Right lobe of liver (tissue), 6 donors: ENCODE results near the gene ACVR1. TPM values are rescaled to one million over a fixed set of nuclear protein-coding genes. Genes with fewer than 3 reads are reported as not detected.
A peak's percentile ranks its signal among the peaks of the same experiment; 100 is the strongest.
"Not testable (repeated sequence)": the region's sequence is repeated elsewhere in the genome, so short reads cannot be mapped to it uniquely, and the experiment has no call there.

ENCODE experiments used
- ATAC-seq, 4 donors: fragments of 200-7000 bp; cut with Tn5 transposase; one replicate each; pipeline ENCODE4 v1.9.1; 2020; ENCODE audit warnings: mild to moderate bottlenecking in 4 of 4, moderate library complexity in 4 of 4
- DNase-seq, 3 donors: peaks; one replicate each; pipeline ENCODE4 v3.0.0-alpha.2; 2020
- H3K27ac ChIP-seq, 3 donors: fragments of 200-600 bp; one replicate each; pipeline ENCODE4 v1.8.0; 2022
- H3K27me3 ChIP-seq, 2 donors: fragments of 200-600 bp; one replicate each; pipeline ENCODE4 v1.8.0; 2022
- H3K36me3 ChIP-seq, 4 donors: fragments of 200-600 bp; sonication (generic) in 1 of 4; one replicate each; pipeline versions ENCODE4 v1.5.1 to v1.8.0; 2017 to 2022; ENCODE audit warnings: control low read depth in 1 of 4
- H3K4me1 ChIP-seq, 4 donors: fragments of 200-600 bp; sonication (generic) in 1 of 4; one replicate each; pipeline versions ENCODE4 v1.5.1 to v1.8.0; 2017 to 2022; ENCODE audit warnings: control low read depth in 1 of 4
- H3K4me3 ChIP-seq, 3 donors: fragments of 200-600 bp; one replicate each; pipeline ENCODE4 v1.8.0; 2022
- H3K9me3 ChIP-seq, 4 donors: fragments of 200-600 bp; sonication (generic) in 1 of 4; one replicate each; pipeline versions ENCODE4 v1.5.1 to v1.8.0; 2017 to 2022; ENCODE audit warnings: control low read depth in 1 of 4
- POLR2A ChIP-seq: fragments of 450-650 bp; IDR thresholded peaks from one replicate; pipeline ENCODE4 v1.6.1; 2017; ENCODE audit warnings: antibody characterized with exemption, mild to moderate bottlenecking
- WGBS: methylation state at CpG from one replicate; pipeline ENCODE4 v1.1.6; 2018; ENCODE audit warnings: low coverage, low lambda C conversion rate; ENCODE audit not compliant: insufficient coverage; ENCODE audit errors: missing lambda C conversion rate; 5-methylcytosine and 5-hydroxymethylcytosine counted together
- intact Hi-C, 2 donors: fragments of 100-400 bp; cut with DNase I; formaldehyde crosslinking; loops; one replicate each; pipeline versions ENCODE4 v1.11.2 to v1.14.1; 2022
- total RNA-seq, 6 experiments: library from RNA; depleted of rRNA in 2 of 6; stranded (reverse); fragments of >200 nt in 2 of 6; fragmentation: NEBNext Ultra II Directional in 3 of 6; extraction: Animal tissue kit (Norgen Biotek cat#: 25700) in 3 of 6; gene quantifications; one replicate each; pipeline versions ENCODE4 v1.1.0 to v1.2.4, GENCODE V29; 2016 to 2023
- TF ChIP-seq, protein P1 (sequence below), 4 donors: fragments of 200-600 bp in 3 of 4; fragments of 450-650 bp in 1 of 4; IDR thresholded peaks; one replicate each; pipeline versions ENCODE4 v1.5.1 to v1.8.0; 2016 to 2022; ENCODE audit warnings: antibody characterized with exemption in 4 of 4, mild to moderate bottlenecking in 2 of 4
- donor health status: DM: no; HTN: yes; CAD: no.
- donor health status: DM: no; HTN: no; CAD: no.
- donor health status: DM: no; HTN: no; CAD: no.
- donor health status: DM: no; HTN: yes; CAD: no.
- donor health status: DM: no; HTN: yes; CAD: no.

The ACVR1 gene
- total RNA-seq, 6 experiments from 2014 or later = 10.9 to 25.1 (median 14.6) TPM

DNA sequence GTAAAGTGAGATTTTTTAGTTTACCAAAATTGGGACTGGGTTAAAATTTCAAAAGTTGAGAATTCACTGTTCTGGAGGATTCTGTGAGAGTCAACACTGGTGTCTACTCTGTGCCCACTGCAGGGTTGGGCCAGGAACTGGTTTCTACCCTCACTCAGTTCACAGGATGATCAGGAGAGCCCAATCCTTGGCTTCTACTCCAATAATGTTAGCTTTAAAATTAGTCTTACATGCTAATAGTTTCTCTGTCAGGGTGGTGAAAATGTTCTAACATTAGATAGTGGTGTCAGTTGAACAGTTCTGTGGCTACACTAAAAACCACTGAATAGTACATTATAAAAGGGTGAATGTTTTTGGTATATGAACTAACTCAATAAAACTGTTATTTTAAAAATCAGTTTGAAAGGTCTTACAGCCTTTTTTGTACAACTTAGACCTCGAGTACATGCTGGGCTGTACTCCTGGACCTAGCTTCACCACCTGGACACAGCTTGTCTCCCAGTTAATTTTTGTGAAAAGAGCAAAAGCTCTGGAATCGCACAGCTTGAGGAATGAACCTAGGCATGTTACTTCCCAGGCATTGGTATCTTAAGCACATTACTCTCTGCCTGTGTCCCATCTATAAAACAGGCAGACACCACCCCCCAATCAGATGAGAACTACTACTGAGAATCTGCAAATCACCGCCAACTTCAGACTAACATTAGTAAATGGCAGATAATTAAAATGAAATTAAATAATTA, 44.4 kb downstream of the ACVR1 start:
- no peaks in the 10 kb centered on the region for H3K27me3 ChIP-seq
- 80% methylated on average over 3 of the region's 3 CpGs for WGBS
- no peak overlapping the region for H3K4me3 ChIP-seq
- no peak for DNase-seq
- H3K27ac ChIP-seq = peak overlapping the region; percentile 2 to 70 (median 37)
- no peaks in the 10 kb centered on the region for H3K9me3 ChIP-seq
- ATAC-seq = peak; percentile 26 to 41 (median 30)
- TF ChIP-seq, protein P1, sequence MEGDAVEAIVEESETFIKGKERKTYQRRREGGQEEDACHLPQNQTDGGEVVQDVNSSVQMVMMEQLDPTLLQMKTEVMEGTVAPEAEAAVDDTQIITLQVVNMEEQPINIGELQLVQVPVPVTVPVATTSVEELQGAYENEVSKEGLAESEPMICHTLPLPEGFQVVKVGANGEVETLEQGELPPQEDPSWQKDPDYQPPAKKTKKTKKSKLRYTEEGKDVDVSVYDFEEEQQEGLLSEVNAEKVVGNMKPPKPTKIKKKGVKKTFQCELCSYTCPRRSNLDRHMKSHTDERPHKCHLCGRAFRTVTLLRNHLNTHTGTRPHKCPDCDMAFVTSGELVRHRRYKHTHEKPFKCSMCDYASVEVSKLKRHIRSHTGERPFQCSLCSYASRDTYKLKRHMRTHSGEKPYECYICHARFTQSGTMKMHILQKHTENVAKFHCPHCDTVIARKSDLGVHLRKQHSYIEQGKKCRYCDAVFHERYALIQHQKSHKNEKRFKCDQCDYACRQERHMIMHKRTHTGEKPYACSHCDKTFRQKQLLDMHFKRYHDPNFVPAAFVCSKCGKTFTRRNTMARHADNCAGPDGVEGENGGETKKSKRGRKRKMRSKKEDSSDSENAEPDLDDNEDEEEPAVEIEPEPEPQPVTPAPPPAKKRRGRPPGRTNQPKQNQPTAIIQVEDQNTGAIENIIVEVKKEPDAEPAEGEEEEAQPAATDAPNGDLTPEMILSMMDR (IDR thresholded peaks at IDR 0.05) = no peak
- no peak for TF ChIP-seq POLR2A
- intact Hi-C loops = no loop called here
- peaks cover 0 to 39% (median 14%) of the 10 kb centered on the region in 4 donors for H3K4me1 ChIP-seq
- H3K36me3 ChIP-seq = no peaks in the 10 kb centered on the region

DNA sequence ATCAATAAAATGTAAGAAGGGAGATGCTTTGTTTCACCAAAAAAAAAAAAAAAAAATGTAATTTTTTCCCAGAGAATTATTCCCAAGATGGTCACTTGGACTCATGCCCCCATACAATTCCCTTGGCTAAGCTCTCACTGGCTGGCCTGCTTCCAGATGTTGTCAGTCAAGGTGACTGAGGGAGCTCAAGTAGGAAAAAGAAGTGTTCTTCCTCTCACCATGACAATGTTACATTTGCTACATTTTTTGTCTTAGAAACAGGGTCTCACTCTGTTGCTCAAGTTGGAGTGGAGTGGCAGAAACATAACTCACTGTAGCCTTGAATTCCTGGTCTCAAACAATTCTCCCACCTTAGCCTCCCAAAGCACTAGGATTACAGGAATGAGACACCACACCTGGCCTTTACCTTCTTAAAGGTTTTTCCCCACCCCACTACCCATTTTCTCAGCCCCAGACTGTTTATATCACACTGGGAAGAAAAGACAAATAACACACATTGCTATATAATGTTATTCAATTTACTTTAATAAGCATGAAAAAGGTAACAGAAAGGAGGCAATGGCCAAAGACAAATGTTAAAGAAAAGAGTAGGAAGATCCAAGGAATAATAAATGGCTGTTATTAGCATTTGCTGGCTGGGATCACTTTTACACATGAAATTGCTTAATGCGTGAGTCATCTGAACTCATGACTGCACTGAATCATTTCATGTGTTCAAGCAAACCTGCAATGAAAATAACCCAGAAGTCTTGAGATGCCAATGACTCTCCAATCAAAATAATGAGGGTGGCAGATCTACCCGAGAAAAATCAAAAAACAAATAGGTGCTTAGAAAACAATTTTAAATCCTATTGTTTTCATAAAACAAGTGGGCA, 45.2 kb downstream of the ACVR1 start:
- no peak overlapping the region for H3K4me3 ChIP-seq
- ATAC-seq (peak; percentile 35 to 80 (median 70)), DNase-seq (no peak)
- intact Hi-C loops = no loop called here
- H3K36me3 ChIP-seq = no peaks in the 10 kb centered on the region
- no peaks in the 10 kb centered on the region for H3K27me3 ChIP-seq
- H3K4me1 ChIP-seq = peaks cover 0 to 34% (median 12%) of the 10 kb centered on the region in 4 donors
- WGBS = 21% methylated on average over 2 of the region's 2 CpGs
- no peaks in the 10 kb centered on the region for H3K9me3 ChIP-seq
- TF ChIP-seq POLR2A = no peak
- TF ChIP-seq, protein P1 (IDR thresholded peaks at IDR 0.05) = no peak
- peak overlapping the region; percentile 2 to 70 (median 37) for H3K27ac ChIP-seq

DNA sequence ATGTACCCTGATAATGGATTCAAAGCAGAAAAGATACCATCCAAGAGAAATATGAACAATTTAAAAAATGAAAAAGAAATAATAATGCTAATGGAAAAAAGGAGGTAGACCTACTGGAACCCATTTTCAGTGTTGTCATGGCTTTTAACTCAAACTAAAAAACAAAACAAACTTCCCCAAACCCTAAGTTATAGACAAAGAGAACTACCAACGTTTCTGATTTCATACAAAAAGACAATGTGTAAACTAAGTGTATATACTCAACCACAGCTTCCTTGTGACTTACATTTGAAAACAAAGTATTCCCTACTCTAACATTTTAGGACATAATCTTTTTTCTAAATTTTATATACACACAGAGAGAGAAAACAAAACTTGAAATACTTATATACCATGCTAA, 45.9 kb downstream of the ACVR1 start:
- Histone ChIP-seq H3K36me3 (no peaks in the 10 kb centered on the region), H3K9me3 (no peaks in the 10 kb centered on the region), H3K27me3 (no peaks in the 10 kb centered on the region), H3K27ac (no peak overlapping the region), H3K4me3 (no peak overlapping the region), H3K4me1 (peaks cover 0 to 34% (median 12%) of the 10 kb centered on the region in 4 donors)
- ATAC-seq = no peak
- TF ChIP-seq, protein P1 (IDR thresholded peaks at IDR 0.05) = no peak
- no peak for TF ChIP-seq POLR2A
- DNase-seq = no peak
- intact Hi-C loops = no loop called here
- WGBS = 43% methylated on average over 1 of the region's 1 CpG

DNA sequence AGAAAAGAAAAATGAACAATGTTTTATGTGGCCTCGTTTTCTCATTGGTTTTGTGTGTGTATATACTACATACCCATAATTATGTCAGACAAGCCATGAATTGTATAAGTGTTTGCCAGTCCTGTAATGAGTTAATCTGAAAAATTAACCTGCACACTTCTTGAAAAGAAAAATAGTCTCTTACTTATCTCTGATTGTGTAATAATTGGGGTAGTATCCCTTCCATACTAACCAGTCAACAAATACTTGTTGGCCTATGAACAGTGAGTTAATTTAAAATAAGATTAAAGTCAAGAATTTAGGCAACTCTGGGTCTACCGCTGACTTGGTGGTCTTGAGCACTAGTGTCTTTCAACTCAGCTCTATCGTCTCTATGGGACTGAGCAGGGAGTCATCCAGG, 48.8 kb downstream of the ACVR1 start:
- no peaks in the 10 kb centered on the region for H3K27me3 ChIP-seq
- WGBS = 79% methylated on average over 3 of the region's 3 CpGs
- no peak overlapping the region for H3K27ac ChIP-seq
- H3K4me1 ChIP-seq = peaks cover 0 to 34% (median 7%) of the 10 kb centered on the region in 4 donors
- no peaks in the 10 kb centered on the region for H3K9me3 ChIP-seq
- intact Hi-C loops = no loop called here
- no peaks in the 10 kb centered on the region for H3K36me3 ChIP-seq
- ATAC-seq (no peak), DNase-seq (no peak)
- no peak overlapping the region for H3K4me3 ChIP-seq
- no peak for TF ChIP-seq POLR2A
- TF ChIP-seq, protein P1 (IDR thresholded peaks at IDR 0.05) = no peak

DNA sequence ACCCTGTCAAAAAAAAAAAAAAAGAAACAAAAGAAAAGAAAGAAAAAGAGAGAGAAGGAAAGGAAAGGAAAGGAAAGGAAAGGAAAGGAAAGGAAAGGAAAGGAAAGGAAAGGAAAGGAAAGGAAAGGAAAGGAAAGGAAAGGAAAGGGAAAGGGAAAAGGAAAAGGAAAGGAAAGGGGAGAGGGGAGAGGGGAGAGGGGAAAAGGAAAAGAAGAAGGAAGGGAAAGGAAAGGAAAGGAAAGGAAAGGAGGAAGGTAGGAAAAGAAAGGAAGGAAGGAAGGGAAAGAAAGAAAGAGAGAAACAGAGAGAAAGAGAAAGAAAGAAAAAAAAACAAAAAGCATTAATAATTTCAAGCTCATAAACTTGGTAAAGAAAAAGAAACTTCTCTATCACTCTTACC, 49.5 kb downstream of the ACVR1 start:
- H3K27ac ChIP-seq, ATAC-seq, intact Hi-C loops: not testable (repeated sequence)

More for the DNA sequence above, 49.5 kb downstream of the ACVR1 start:
- H3K9me3 ChIP-seq, H3K27me3 ChIP-seq, DNase-seq, H3K4me3 ChIP-seq, H3K36me3 ChIP-seq: not testable (repeated sequence)
- H3K4me1 ChIP-seq = peaks cover 0 to 41% (median 8%) of the 10 kb centered on the region in 4 donors
